Measurements from ENCODE around the gene PLD6.
"Not testable (repeated sequence)": the region's sequence is repeated elsewhere in the genome, so short reads cannot be mapped to it uniquely, and the experiment has no call there.

Gene PLD6

GRCh38 chr17:17191961-17192381 is 14.2 kb downstream of the PLD6 start:
- H3K4me3 ChIP-seq (ENCODE audit: low read length), result no peak overlapping the region
- H3K9ac ChIP-seq (ENCODE audit: low read depth, low read length), result peak overlapping the region; percentile 65
- H3K4me2 ChIP-seq (ENCODE audit: low read length), result peak overlapping the region; percentile 68
- H3K4me1 ChIP-seq (ENCODE audit: control insufficient read depth, insufficient read depth, low read length), result peaks cover 31% of the 10 kb centered on the region
- no peaks in the 10 kb centered on the region for H3K27me3 ChIP-seq (ENCODE audit: control insufficient read depth, insufficient read depth, low read length)
- no peaks in the 10 kb centered on the region for H3K9me3 ChIP-seq (replicated peaks; ENCODE audit: low read length)
- H3K36me3 ChIP-seq (ENCODE audit: insufficient read depth, low read length), result peaks cover 34% of the 10 kb centered on the region

DNA sequence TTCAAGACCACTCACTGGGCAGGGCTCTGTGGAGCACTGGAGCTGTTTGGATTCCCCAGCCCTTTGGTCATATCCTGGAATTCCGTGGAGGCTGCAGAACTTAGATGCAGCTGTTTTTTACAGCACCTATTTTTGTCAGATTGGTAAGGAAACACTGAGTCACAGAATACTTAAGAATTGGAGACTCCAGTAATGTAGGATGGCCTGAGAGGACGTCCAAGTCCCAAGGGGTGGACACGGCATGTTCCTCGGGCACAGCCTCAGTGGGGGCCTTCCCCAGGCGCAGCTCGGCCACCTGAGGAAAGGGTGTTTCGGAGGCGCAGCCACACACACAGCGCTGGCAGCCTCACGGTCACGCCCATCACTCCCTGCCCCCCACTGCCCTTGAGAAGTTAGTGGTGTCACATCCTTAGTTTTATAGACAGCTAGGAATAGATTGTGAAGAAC is 14.8 kb downstream of the PLD6 start:
- Histone ChIP-seq H3K9ac (ENCODE audit: low read depth, low read length) (peak overlapping the region; percentile 65), H3K9me3 (replicated peaks; ENCODE audit: low read length) (no peaks in the 10 kb centered on the region)

GRCh38 chr17:17190188-17190587 is 15.9 kb downstream of the PLD6 start:
- Histone ChIP-seq H3K4me2 (ENCODE audit: low read length) (no peak overlapping the region), H3K9me3 (replicated peaks; ENCODE audit: low read length) (no peaks in the 10 kb centered on the region), H3K27me3 (ENCODE audit: control insufficient read depth, insufficient read depth, low read length) (no peaks in the 10 kb centered on the region), H3K4me3 (ENCODE audit: low read length) (no peak overlapping the region), H3K4me1 (ENCODE audit: control insufficient read depth, insufficient read depth, low read length) (peaks cover 34% of the 10 kb centered on the region), H3K36me3 (ENCODE audit: insufficient read depth, low read length) (peaks cover 52% of the 10 kb centered on the region), H3K9ac (ENCODE audit: low read depth, low read length) (peak overlapping the region; percentile 43)

More for the DNA sequence above, 14.8 kb downstream of the PLD6 start:
- Histone ChIP-seq H3K4me1 (ENCODE audit: control insufficient read depth, insufficient read depth, low read length) (peaks cover 34% of the 10 kb centered on the region), H3K4me2 (ENCODE audit: low read length) (peak overlapping the region; percentile 68), H3K36me3 (ENCODE audit: insufficient read depth, low read length) (peaks cover 40% of the 10 kb centered on the region), H3K27me3 (ENCODE audit: control insufficient read depth, insufficient read depth, low read length) (no peaks in the 10 kb centered on the region), H3K4me3 (ENCODE audit: low read length) (peak overlapping the region; percentile 34)

- no peaks in the 10 kb centered on the region for H3K9me3 ChIP-seq (replicated peaks; ENCODE audit: low read length)
- no peak overlapping the region for H3K9ac ChIP-seq (ENCODE audit: low read depth, low read length)
- peaks cover 53% of the 10 kb centered on the region for H3K36me3 ChIP-seq (ENCODE audit: insufficient read depth, low read length)
- peaks cover 34% of the 10 kb centered on the region for H3K4me1 ChIP-seq (ENCODE audit: control insufficient read depth, insufficient read depth, low read length)
- no peak overlapping the region for H3K4me3 ChIP-seq (ENCODE audit: low read length)
- no peak overlapping the region for H3K4me2 ChIP-seq (ENCODE audit: low read length)
- no peaks in the 10 kb centered on the region for H3K27me3 ChIP-seq (ENCODE audit: control insufficient read depth, insufficient read depth, low read length)
Measured at GRCh38 chr17:17189559-17189958, 16.6 kb downstream of the PLD6 start.

- Histone ChIP-seq H3K27me3 (ENCODE audit: control insufficient read depth, insufficient read depth, low read length) (no peaks in the 10 kb centered on the region), H3K36me3 (ENCODE audit: insufficient read depth, low read length) (peaks cover 62% of the 10 kb centered on the region), H3K9ac (ENCODE audit: low read depth, low read length) (no peak overlapping the region), H3K9me3 (replicated peaks; ENCODE audit: low read length) (no peaks in the 10 kb centered on the region), H3K4me1 (ENCODE audit: control insufficient read depth, insufficient read depth, low read length) (peaks cover 34% of the 10 kb centered on the region), H3K4me2 (ENCODE audit: low read length) (no peak overlapping the region), H3K4me3 (ENCODE audit: low read length) (no peak overlapping the region)
Measured at GRCh38 chr17:17188586-17188985, 17.5 kb downstream of the PLD6 start.

GRCh38 chr17:17186551-17187505 is 19.3 kb downstream of the PLD6 start:
- H3K36me3 ChIP-seq (ENCODE audit: insufficient read depth, low read length), result peaks cover 72% of the 10 kb centered on the region
- peaks cover 30% of the 10 kb centered on the region for H3K4me1 ChIP-seq (ENCODE audit: control insufficient read depth, insufficient read depth, low read length)
- H3K4me3 ChIP-seq (ENCODE audit: low read length), result no peak overlapping the region
- H3K27me3 ChIP-seq (ENCODE audit: control insufficient read depth, insufficient read depth, low read length), result no peaks in the 10 kb centered on the region
- no peak overlapping the region for H3K9ac ChIP-seq (ENCODE audit: low read depth, low read length)
- no peak overlapping the region for H3K4me2 ChIP-seq (ENCODE audit: low read length)
- H3K9me3 ChIP-seq (replicated peaks; ENCODE audit: low read length), result no peaks in the 10 kb centered on the region

- H3K4me1 ChIP-seq (ENCODE audit: control insufficient read depth, insufficient read depth, low read length), result peaks cover 23% of the 10 kb centered on the region
- H3K27me3 ChIP-seq (ENCODE audit: control insufficient read depth, insufficient read depth, low read length), result no peaks in the 10 kb centered on the region
- no peak overlapping the region for H3K4me3 ChIP-seq (ENCODE audit: low read length)
- no peak overlapping the region for H3K4me2 ChIP-seq (ENCODE audit: low read length)
- no peak overlapping the region for H3K9ac ChIP-seq (ENCODE audit: low read depth, low read length)
- no peaks in the 10 kb centered on the region for H3K9me3 ChIP-seq (replicated peaks; ENCODE audit: low read length)
- H3K36me3 ChIP-seq (ENCODE audit: insufficient read depth, low read length), result peaks cover 77% of the 10 kb centered on the region
Measured at GRCh38 chr17:17186051-17186450, 20.1 kb downstream of the PLD6 start.

GRCh38 chr17:17184985-17185757 is 21.0 kb downstream of the PLD6 start:
- H3K9ac ChIP-seq (ENCODE audit: low read depth, low read length); H3K4me2 ChIP-seq (ENCODE audit: low read length); H3K9me3 ChIP-seq (replicated peaks; ENCODE audit: low read length); H3K4me3 ChIP-seq (ENCODE audit: low read length); H3K27me3 ChIP-seq (ENCODE audit: control insufficient read depth, insufficient read depth, low read length): not testable (repeated sequence)
- peaks cover 84% of the 10 kb centered on the region for H3K36me3 ChIP-seq (ENCODE audit: insufficient read depth, low read length)
- peaks cover 14% of the 10 kb centered on the region for H3K4me1 ChIP-seq (ENCODE audit: control insufficient read depth, insufficient read depth, low read length)

DNA sequence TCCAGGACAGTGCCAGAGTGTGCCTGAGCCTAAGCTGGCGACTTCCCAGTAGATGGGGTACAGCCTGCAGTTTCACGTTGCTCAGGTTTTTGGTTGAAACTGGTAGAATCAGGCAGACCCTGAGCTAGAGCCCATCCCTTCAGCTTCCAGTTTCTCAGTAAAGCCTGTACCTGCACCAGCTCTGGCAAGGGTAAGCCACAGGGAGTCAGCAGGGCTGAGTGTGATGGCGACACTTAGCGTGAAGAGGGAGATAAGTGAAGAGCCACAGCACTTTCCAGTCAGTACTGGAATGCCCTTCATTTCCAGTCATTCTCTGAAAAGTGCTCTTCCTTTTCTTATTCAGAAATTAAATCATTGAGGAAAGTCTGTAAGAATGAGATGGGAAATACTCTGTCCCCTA is 22.4 kb downstream of the PLD6 start:
- H3K4me3 ChIP-seq (ENCODE audit: low read length), result no peak overlapping the region
- H3K36me3 ChIP-seq (ENCODE audit: insufficient read depth, low read length), result peaks cover 83% of the 10 kb centered on the region
- H3K27me3 ChIP-seq (ENCODE audit: control insufficient read depth, insufficient read depth, low read length), result no peaks in the 10 kb centered on the region
- peaks cover 7% of the 10 kb centered on the region for H3K4me1 ChIP-seq (ENCODE audit: control insufficient read depth, insufficient read depth, low read length)
- no peak overlapping the region for H3K9ac ChIP-seq (ENCODE audit: low read depth, low read length)
- no peak overlapping the region for H3K4me2 ChIP-seq (ENCODE audit: low read length)
- no peaks in the 10 kb centered on the region for H3K9me3 ChIP-seq (replicated peaks; ENCODE audit: low read length)

GRCh38 chr17:17182598-17183136 is 23.5 kb downstream of the PLD6 start:
- no peak overlapping the region for H3K4me3 ChIP-seq (ENCODE audit: low read length)

More at GRCh38 chr17:17182598-17183136, 23.5 kb downstream of the PLD6 start:
- H3K4me1 ChIP-seq (ENCODE audit: control insufficient read depth, insufficient read depth, low read length), result peaks cover 7% of the 10 kb centered on the region
- H3K9ac ChIP-seq (ENCODE audit: low read depth, low read length), result no peak overlapping the region
- H3K36me3 ChIP-seq (ENCODE audit: insufficient read depth, low read length), result peaks cover 84% of the 10 kb centered on the region
- H3K9me3 ChIP-seq (replicated peaks; ENCODE audit: low read length), result no peaks in the 10 kb centered on the region
- no peak overlapping the region for H3K4me2 ChIP-seq (ENCODE audit: low read length)
- no peaks in the 10 kb centered on the region for H3K27me3 ChIP-seq (ENCODE audit: control insufficient read depth, insufficient read depth, low read length)

Data from skeletal muscle satellite cell (primary cell).